Fibroblast of the aortic adventitia (primary cell): ENCODE measurements around the gene DNAAF8. TPM values are rescaled to one million over a fixed set of nuclear protein-coding genes. Genes with fewer than 3 reads are reported as not detected.
A peak's percentile ranks its signal among the peaks of the same experiment; 100 is the strongest.

Source experiments
- DNase-seq: peaks from one replicate; pipeline ENCODE4 v3.0.0-alpha.2; 2010; ENCODE audit warnings: low read depth
- H3K4me3 ChIP-seq: 2 replicates; pipeline ENCODE4 v1.5.1; 2011; ENCODE audit warnings: low read depth, mild to moderate bottlenecking, control low read depth, low read length, moderate library complexity
- total RNA-seq: library from RNA; depleted of rRNA; stranded (reverse); fragments of >200 nt; gene quantifications from 2 replicates; pipeline ENCODE4 v1.2.3, GENCODE V29; 2012; ENCODE audit warnings: low replicate concordance
- TF ChIP-seq, protein P1 (sequence below): IDR thresholded peaks from 2 replicates; pipeline ENCODE4 v1.5.1; 2011; ENCODE audit warnings: mild to moderate bottlenecking, low read length, control low read depth, inconsistent platforms; ENCODE audit not compliant: insufficient read depth

DNAAF8 gene
- total RNA-seq, 1 donor, result 1.4 TPM

- H3K4me3 ChIP-seq, result no peak overlapping the region
- DNase-seq, result peak; percentile 59
- TF ChIP-seq, protein P1, sequence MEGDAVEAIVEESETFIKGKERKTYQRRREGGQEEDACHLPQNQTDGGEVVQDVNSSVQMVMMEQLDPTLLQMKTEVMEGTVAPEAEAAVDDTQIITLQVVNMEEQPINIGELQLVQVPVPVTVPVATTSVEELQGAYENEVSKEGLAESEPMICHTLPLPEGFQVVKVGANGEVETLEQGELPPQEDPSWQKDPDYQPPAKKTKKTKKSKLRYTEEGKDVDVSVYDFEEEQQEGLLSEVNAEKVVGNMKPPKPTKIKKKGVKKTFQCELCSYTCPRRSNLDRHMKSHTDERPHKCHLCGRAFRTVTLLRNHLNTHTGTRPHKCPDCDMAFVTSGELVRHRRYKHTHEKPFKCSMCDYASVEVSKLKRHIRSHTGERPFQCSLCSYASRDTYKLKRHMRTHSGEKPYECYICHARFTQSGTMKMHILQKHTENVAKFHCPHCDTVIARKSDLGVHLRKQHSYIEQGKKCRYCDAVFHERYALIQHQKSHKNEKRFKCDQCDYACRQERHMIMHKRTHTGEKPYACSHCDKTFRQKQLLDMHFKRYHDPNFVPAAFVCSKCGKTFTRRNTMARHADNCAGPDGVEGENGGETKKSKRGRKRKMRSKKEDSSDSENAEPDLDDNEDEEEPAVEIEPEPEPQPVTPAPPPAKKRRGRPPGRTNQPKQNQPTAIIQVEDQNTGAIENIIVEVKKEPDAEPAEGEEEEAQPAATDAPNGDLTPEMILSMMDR, result no peak
Measured at GRCh38 chr16:4696172-4696904, 38.0 kb upstream of the DNAAF8 start.

DNA sequence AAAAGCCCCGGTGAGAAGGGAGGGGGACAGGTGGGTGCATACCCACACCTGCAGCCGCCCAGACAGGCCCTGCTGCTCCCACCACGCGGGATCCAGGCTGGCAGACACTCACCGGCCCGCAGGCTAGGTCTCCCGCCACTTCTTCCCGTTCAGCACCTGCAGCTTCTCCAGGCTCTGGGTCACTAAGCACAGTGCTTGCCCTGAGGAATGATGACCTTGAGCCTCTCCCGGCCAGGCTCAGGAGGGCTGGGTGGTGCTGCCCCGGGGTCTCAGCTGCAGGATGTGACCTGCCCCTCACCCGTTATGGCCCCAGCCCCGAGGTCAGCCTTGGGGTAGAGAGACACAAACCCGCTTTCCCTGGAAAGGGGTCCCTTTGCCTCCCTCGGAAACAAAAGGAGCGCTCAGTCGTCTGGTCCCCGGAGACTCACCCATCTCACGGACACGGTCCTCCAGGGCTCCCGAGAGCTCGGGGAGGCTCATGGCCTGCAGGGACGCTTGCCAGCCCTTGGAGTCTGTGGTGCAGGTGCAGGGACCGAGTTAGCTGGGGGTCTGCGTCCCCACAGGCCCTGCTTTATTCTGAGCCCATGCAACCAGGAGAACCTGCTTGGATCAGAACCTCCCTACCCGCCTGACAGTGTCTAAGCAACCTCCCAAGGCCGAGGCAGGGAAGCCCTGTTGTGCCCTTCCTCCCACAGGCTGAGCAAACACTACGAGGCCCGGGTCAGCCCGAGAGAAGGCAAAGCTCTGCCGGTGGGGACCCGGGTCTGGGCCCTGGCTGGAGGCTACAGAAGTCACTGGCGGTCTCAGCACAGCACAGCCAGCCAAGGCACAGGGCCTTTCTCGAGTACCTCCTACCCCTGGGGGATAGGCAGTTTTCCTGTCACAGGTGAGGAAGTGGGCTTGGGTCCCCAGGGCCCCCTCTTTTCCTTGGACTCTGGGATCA lies 37.2 kb upstream of the DNAAF8 start:
- no peak overlapping the region for H3K4me3 ChIP-seq
- TF ChIP-seq, protein P1, result no peak
- no peak for DNase-seq

- H3K4me3 ChIP-seq, result no peak overlapping the region
- TF ChIP-seq, protein P1, result no peak
- no peak for DNase-seq
Measured at GRCh38 chr16:4697848-4698291, 36.5 kb upstream of the DNAAF8 start.

DNA sequence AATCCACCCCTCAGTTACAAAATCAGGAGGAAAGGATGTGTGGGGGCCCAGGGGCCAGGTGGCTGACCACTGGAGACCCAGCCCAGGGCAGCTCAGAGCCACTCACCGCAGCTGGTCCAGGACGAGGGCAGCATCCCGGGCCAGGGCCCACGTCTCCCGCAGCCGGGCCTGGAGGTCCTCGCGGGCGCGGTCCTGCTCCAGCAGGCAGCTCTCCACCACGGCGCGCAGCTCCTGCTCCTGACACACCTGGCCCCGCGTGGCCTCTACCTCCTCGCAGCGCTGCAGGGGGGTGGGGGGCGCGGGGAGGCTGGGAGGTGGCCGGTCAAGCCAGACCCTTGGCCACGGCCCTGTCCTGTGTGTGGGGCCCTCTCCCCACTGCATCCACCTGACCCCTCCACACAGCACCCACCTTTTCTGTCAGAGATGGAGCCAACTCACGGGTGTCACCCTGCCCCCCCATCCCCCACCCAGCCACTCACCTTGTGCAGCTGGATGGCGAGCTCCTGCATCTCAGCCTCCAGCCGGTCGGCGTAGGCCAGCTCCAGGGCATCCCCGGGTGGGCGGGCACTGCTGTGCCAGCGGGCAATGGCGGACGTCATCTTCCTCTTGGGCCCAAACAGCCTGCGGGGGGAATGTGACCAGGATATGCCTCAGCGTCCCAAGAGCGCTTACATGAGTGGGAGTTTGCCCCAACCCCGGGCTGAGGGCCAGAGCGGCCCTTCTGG lies 35.9 kb upstream of the DNAAF8 start:
- TF ChIP-seq, protein P1, result no peak
- no peak overlapping the region for H3K4me3 ChIP-seq
- no peak for DNase-seq

GRCh38 chr16:4699046-4699556 lies 35.2 kb upstream of the DNAAF8 start:
- DNase-seq, result no peak
- no peak overlapping the region for H3K4me3 ChIP-seq
- TF ChIP-seq, protein P1, result no peak

- TF ChIP-seq, protein P1, result no peak
- DNase-seq, result no peak
- no peak overlapping the region for H3K4me3 ChIP-seq
Measured at GRCh38 chr16:4700380-4700996, 33.8 kb upstream of the DNAAF8 start.
